GM19351 (cell line): ENCODE results near the gene SLC3A2.
A peak's percentile ranks its signal among the peaks of the same experiment; 100 is the strongest.
"Not testable (repeated sequence)": the region's sequence is repeated elsewhere in the genome, so short reads cannot be mapped to it uniquely, and the experiment has no call there.

Experiments used
- ATAC-seq: cut with Tn5 transposase; IDR thresholded peaks from one replicate; pipeline ENCODE4 v1.9.1; 2021; ENCODE audit warnings: mild to moderate bottlenecking, moderate library complexity; ENCODE audit not compliant: unreplicated experiment

Gene SLC3A2

DNA sequence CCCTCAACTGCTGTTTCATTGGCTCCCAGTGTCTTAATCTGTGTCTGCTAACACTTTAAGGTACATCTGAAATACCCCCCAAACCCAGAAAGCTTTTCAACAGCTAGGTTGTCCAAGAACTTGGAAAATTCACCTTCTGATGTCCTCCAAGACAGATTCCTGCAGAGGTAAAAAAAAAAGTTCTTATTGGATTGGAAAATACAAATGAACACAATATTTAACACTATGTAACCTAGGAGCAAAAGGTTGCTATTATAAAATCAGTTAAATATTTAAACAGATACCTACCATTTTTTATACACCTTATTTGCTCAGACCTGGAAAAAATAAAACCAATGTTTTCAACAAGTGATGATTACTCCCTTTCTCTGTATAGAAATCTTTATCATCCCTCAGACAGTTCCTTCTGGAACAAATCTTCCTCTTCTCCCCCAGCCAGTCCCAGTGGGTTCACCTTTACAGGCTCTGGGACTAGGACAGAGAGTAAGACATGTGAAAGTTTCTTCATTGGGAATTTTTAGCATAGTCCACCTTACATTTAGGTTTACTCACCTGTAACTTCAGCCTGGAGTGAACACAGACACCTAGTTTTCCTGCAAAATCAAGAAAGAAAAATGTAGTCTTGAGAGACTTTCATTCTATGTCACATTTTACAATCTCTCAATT, 28.0 kb upstream of the SLC3A2 start:
- ATAC-seq = no peak

DNA sequence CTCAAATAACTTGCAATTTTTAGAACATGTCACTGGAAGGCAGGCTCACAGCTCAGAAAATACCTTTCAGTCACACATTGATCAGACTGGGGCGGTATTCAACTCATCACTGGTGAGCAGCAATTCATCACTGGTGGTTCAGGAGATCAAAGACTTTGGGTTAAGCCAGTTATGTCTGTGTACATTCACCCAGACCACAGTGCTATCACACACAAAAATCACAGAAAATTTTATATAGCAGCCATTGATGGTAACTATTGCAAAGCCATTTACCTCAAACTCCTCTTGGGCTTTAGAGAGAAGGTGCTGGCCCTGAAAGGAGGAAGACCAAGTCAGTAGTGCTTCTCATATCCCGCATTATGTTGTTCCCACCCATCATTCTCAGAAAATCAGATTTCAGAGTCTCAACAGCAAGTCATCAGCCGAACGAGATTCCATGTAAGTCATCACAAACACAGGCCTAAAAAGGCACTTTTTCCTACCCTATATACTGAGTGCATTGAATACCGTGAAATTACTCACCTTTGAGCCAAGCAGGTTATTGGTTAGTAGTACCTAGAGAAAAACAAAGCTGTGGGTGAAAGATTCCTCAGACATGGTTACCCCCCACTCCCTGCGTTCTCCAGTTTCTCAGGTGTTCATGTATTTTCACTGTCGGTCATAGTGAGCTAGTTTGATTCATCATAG, 27.3 kb upstream of the SLC3A2 start:
- ATAC-seq = no peak

DNA sequence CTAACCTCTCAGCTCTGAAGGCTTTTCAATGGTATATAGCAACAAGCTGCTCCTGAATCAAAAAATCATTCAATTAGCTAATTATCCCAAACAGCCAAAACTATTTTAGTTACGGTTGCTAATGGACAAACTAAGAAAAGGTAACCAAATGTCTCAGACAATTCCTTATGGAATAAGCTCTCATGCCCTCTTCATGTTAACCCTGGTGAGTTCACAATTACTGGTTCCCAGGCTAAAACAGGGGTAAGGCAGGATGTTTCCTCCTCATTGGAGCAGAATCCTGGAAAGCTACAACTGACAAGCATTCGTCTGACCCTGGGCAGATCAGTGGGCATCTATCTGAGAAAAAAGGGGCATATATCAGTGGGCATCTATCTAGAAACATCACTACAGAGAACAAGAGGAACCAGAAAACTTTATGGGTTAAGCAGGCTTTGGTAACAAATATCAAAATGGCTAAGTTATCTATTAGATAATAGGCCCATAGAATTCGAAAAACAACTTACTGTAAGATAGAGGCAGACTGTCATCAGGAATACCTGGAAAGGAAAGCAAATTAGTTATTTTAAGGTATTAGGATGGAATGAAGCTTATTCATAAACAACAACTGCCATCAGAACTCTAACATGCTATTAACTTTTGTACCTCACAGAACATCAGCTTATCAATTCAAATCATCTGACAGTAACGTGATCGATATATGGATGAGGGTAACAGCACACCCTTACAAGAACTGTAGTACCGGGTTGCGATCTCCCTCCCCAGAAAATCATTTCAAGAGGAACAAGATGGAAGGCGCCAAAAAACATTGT, 26.5 kb upstream of the SLC3A2 start:
- ATAC-seq = no peak

DNA sequence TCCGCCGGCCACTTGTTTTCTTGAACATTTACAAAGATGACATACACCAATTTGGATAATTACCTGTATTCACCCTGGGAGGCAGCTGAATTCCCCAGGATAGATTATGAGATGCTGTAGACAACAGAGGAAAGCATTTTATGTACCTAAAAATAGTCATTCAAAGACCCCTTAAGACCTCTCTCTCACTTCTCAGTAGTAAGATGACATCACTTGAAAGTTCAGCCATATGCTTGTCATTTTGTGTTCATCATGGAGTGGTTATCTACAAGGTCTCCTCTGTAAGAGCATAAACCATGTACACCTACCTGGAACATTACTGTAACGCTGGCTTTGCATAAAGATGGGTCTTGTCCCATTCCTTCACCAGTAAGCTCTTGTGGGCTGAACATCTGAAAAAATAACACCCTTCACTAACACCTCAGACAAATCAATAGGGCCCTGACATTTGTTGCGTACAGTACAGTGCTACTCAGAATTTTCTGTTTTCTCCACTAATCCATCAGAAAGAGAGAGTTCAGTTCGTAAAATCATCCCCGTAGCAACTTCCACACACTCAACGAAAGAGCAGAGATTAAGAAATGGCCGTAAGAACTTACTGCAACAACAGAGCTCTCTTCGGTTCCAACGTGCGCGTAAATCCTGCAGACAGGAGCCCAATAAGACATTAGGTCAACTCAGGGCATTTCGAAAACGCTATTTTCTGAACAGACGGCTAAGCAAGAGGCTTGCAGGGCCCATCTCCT, 25.7 kb upstream of the SLC3A2 start:
- no peak for ATAC-seq

DNA sequence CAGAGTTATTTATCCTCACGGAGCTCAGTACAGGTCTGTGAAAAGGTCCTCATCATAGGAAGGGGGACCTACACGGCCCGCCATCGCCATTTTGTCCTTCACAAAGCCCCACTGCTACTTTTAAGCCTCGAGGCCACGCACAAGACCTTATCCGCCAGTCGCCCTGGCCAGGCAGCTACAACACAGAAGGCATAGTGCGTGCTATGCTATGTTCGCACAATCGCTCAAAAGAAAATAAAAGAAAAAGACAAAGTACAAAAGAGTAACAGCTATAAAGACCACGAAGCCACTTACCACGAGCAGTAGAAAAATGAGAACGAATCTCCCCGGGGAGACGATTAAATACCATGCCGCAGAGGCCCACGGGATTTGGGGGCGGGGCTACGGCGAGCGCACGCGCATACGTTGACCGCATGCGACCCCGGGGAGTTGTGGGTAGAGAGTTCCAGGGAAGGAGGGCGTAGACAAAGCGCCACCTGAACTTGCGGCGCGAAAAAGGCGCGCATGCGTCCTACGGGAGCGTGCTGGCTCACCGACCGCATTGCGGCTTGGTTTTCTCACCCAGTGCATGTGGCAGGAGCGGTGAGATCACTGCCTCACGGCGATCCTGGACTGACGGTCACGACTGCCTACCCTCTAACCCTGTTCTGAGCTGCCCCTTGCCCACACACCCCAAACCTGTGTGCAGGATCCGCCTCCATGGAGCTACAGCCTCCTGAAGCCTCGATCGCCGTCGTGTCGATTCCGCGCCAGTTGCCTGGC, 24.9 kb upstream of the SLC3A2 start:
- peak; percentile 80 for ATAC-seq

DNA sequence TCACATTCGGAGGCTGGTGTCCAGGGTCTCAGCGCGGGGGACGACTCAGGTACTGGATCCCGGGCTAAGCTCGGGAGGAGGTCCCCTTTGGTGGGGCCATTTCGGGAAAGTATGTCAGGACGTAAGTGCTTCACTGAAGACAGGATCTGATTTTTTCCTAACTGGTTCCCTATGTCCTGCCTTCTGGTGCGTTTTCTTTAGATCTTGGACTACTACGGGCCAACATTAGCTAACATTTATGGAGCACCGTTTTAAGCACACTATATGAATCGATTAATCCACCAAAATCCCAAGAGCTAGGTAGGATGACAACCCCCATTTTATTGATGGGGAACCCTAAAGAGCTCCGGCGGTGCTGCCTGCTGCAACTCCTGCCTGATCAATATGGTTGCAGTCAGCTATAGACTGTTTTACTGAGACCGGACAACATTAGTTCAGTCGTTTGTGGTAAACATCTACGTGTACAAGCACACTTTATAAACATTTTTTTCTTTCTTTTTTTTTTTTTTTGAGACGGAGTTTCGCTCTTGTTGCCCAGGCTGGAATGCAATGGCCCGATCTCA, 24.3 kb upstream of the SLC3A2 start:
- ATAC-seq = no peak

DNA sequence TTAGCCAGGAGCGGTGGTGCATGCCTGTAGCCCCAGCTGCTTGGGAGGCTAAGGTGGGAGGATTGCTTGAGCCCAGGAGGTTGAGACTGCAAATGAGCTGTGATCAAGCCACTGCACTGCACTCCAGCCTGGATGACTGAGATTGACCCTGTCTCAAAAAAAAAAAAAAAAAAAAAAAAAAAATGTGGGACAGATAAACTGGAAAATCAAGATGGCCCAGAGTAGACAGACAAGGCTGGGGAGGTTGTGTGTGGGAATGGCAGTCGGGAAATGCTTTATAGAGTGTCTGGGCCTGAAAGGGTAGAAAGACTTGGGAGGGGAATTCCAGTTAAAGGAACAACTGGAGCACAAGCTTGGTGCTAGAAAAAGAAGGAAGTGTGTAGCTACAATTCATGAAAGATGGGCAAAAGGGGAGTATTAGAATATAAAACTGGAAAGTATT, 23.1 kb upstream of the SLC3A2 start:
- no peak for ATAC-seq

DNA sequence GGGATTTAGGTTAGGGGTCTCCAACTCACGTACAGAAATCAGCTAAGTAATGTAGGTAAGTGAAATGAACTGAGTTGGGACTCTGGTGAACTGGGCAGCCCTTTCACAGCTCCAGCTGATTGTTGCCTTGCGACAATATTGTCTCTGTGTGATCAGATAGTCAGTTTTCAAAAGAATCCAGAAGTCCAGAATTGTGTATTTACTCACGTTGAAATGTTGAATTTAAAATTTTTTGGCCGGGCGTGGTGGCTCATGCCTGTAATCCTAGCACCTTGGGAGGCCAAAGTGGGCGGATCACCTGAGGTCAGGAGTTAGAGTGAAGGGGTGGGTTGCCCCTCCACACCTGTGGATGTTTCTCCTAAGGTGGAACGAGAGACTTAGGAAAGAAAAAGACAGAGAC, 22.5 kb upstream of the SLC3A2 start:
- ATAC-seq = no peak

DNA sequence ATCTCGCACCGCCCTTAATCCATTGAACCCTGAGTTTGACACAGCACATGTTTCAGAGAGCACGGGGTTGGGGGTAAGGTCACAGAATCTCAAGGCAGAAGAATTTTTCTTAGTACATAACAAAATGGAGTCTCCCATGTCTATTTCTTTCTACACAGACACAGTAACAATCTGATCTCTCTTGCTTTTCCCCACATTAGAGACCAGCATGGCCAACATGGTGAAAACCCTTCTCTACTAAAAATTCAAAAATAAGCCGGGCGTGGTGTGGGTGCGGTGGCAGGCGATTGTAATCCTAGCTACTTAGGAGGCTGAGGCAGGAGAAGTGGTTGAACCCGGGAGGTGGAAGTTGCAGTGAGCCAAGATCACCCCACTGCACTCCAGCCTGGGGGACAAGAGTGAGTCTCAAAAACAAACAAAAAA, 21.4 kb upstream of the SLC3A2 start:
- not testable (repeated sequence) for ATAC-seq

DNA sequence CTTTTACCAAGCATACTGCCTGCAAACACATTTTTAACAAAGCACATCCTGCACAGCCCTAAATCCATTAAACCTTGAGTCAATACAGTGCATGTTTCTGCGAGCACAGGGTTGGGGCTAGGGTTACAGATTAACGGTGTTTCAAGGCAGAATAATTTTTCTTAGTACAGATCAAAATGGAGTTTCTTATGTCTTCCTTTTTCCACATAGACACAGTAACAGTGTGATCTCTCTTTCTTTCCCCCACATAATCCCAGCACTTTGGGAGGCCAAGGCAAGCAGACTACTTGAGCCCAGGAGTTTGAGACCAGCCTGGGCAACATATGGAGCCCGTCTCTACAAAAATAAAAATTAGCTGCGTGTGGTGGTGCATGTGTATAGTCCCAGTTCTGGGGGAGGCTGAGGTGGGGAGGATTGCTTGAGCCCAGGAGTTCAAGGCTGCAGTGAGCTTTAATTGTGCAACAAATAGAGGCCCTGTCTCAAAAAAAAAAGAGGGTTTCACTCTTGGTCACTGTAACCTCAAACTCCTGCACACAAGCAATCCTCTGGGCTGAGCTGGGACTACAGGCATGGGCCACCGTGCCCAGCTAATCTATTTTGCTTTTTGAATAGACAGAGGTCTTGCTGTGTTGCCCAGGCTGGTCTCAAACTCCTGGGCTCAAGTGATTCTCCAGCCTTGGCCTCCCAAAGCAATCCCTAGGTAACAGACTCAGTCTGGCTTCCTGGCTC, 19.7 kb upstream of the SLC3A2 start:
- no peak for ATAC-seq

DNA sequence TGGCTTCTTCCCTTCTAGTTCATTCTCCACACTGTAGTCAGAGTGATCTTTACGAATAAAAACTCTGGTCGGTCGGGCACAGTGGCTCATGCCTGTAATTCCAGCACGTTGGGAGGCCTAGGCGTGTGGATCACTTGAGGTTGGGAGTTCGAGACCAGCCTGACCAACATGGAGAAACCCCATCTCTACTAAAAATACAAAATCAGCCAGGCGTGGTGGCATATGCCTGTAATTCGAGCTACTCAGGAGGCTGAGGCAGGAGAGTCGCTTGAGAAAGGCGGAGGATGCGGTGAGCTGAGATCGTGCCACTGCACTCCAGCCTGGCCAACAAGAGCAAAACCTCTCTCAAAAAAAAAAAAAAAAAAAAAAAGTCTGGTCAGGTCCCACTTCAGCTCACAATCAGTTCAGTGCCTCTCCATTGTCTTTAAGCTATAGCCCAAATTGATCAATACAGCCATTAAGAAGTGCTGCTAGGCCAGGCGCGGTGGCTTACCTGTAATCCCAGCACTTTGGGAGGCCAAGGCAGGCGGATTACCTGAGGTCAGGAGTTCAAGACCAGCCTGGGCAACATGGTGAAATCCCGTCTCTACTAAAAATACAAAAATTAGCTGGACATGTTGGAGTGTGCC, 19.0 kb upstream of the SLC3A2 start:
- ATAC-seq = not testable (repeated sequence)

DNA sequence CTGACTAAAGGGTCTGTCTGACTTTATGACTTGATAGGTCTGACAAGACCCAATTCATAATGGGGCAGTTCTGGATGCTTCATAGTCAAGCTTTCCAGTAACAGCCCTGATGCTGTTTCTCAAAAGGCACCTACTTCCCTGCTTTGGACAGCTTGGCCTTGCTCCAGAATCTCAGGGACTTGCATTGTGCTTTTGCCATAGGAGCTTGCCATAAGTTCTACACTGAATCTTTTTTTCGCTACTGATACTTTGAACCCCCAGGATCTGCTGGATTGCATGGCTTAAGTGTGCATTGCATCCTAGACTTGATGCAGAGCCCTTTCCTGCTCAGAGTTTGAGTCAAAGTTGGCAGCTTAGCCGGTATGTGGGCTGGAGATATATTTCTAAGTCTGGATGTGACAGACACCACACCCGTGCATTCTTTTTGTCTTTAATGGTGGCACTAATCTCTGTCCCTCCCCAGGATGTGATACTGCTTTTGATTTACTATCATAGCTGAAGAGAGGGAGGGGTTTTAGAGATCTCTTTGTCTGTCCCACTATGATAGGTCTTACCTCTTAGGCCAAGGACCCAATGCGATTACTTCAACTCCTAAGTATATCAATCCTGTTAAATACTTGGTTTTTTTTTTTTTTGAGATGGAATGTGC, 16.9 kb upstream of the SLC3A2 start:
- ATAC-seq = no peak

DNA sequence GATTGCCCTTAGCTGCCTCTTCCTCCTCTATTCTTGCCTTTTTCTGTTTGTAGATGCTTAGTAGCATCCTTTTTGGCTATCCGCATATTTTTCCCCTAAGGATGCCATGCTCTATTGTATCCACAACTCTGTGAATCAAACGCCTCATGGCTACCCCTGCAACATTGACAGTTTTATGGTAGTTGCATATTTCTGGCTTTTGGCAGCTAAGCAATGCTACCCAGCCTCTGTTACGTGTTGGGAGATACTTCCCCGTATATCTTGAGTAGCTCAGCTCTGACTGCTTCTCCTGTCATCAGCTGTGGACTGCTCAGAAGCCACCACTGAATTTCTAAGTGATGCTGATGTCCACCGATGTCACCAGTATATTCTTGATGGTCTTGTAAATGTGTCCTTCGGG, 15.1 kb upstream of the SLC3A2 start:
- no peak for ATAC-seq

DNA sequence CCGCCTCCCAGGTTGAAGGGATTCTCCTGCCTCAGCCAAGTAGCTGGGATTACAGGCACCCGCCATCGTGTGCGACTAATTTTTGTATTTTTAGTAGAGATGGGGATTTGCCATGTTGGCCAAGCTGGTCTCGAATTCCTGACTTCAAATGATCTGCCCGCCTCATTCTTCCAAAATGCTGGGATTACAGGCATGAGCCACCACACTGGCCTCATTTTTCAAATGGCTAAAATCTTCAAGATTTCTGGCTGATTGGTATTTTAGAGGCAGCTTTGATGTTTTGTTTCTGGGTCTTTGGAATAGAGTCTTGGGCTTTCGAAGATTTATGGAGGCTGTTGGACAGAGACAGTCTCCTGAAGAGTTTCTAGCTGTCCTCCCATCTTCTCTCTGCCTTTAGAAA, 5.8 kb upstream of the SLC3A2 start:
- ATAC-seq = no peak

DNA sequence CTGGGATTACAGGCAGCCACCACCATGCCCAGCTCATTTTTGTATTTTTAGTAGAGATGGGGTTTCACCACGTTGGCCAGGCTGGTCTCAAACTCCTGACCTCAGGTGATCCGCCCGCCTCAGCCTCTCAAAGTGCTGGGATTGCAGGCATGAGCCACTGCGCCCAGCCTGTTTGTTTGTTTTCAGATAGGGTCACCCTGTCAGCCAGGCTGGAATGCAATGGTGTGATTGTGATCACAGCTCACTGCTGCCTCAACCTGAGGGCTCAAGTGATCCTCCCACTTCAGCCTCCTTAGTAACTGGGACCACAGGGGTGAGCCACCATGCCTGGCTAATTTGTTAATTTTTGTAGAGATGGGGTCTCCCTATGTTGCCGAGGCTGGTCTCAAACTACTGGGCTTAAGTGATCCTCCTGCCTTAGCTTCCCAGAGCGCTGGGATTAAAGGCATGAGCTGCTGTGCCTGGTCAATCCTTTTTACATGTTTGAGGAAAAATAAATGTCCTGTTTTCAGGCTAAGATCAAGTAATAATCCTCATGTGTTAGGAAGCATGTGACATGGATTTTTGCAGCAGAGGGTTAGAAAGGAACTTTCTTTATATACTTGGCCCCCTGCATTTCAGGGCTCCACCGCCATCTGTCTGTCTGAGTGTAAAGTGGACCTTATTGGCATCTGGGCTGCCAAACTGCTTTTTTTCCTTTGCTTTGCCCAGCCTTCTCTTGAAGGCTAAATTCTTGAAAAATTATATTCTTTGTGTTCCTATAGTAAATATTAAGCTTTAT, 4.8 kb upstream of the SLC3A2 start:
- no peak for ATAC-seq

DNA sequence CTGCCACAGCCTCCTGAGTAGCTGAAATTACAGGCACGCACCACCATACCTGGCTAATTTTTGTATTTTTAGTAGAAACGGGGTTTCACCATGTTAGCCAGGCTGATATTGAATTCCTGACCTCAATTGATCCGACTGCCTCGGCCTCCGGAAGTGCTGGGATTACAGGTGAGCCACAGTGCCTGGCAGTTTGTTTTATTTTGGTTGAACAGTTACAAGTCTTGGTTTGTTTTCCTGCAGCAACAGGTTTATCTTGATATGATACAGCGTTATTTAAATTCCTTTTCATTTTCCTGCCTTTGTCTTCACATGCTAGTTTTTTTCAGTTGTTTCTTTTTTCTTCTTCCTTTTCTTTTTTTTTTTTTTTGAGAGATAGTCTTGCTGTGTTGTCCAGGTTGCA, 4.0 kb upstream of the SLC3A2 start:
- no peak for ATAC-seq

DNA sequence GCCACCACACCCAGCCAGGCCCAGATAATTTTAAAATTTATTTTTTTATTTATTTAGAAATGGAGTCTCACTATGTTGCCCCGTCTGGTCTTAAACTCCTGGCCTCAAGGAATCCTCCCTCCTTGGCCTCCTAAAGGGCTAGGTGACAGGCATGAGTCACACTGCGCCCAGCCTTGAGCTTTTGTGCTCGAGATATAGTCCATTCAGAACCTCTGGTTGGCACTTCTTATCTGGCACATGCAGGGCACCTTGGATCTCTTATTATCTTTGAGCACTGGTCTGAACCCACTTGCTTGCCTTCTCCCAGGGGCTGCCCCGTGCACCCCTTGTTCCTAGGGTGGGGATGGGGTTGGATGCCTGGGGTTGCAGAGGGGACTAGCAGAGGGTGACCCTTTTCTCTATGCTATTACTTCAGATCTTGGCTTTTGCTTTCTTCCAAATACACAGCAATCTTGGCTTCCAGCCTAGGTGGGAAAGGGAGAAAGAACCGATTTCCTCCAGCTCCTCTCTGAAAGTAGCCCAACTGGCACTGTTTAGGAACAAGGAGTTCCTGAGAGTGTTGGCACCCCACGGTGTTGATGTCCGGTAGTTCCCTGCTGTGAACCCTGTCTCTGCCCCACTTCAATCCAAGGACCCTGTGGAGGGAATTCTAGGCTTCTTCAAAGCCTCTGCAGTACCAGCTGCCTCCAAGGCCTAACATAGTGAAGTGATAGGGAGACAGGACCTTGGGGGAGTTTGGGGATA, 1.3 kb upstream of the SLC3A2 start:
- ATAC-seq = no peak
